ENCODE measurements around the gene MTFR2.

DNA sequence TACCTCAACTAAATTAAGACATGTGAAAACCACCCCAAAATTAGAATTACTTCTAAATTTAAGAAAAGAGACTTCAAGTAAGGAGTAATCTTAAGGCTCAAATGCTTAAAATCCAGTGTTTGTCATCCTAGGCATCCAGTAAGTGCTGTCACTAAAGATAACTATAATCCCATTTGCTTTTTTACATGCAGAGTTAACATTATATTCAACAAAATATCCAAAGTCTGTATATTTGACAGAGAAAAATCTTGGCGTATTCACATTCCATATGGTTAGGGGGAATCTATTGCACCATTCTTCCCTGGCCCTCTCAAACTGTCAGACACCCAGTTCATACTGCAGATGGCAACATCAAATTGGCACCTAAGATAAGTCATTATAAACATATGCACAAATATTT is 17.4 kb downstream of the MTFR2 start:
- TF ChIP-seq CTCF (optimal IDR thresholded peaks at IDR 0.05 in 1 of 3, IDR thresholded peaks at IDR 0.05 in 1 of 3, conservative IDR thresholded peaks at IDR 0.05 in 1 of 3; ENCODE audit: extremely low read depth in 1 of 3, insufficient read depth in 2 of 3, low read length in 3 of 3) (no peak), EZH2 (IDR thresholded peaks at IDR 0.05; ENCODE audit: low read length) (no peak)

All from keratinocyte (primary cell).